WTC11 (cell line): ENCODE data around the gene PSMB11. TPM values are rescaled to one million over a fixed set of nuclear protein-coding genes. Genes with fewer than 3 reads are reported as not detected.

Source experiments
- ATAC-seq: fragments of 200-7000 bp; cut with Tn5 transposase; 2 replicates; pipeline ENCODE4 v1.10.0; 2021; ENCODE audit warnings: mild to moderate bottlenecking, moderate library complexity
- CTCF ChIA-PET: fragments of 300-600 bp; sonication (Branson Sonifier 250); formaldehyde crosslinking; loops from one replicate; lab custom pipeline; 2021; ENCODE audit warnings: antibody characterized with exemption; lab: Charles Lee
- POLR2A ChIA-PET: fragments of 350-600 bp; sonication (Branson Sonifier 250); formaldehyde crosslinking; loops from one replicate; lab custom pipeline; 2021; ENCODE audit warnings: antibody characterized with exemption; lab: Charles Lee
- DNase-seq: peaks from one replicate; pipeline ENCODE4 v3.0.0; 2021; ENCODE audit warnings: low spot score
- H3K27ac Mint-ChIP-seq: 2 replicates; pipeline ENCODE4 v1.8.0; 2021; ENCODE audit warnings: mixed read lengths
- H3K27me3 Mint-ChIP-seq: 2 replicates; pipeline ENCODE4 v1.8.0; 2021; ENCODE audit warnings: low read depth, mild to moderate bottlenecking, moderate library complexity, mixed read lengths
- H3K36me3 Mint-ChIP-seq: 2 replicates; pipeline ENCODE4 v1.8.0; 2021; ENCODE audit warnings: mixed read lengths
- H3K4me1 Mint-ChIP-seq: 2 replicates; pipeline ENCODE4 v1.8.0; 2022; ENCODE audit warnings: mixed read lengths
- H3K4me3 Mint-ChIP-seq: 2 replicates; pipeline ENCODE4 v1.8.0; 2021; ENCODE audit warnings: mild to moderate bottlenecking, moderate library complexity, mixed read lengths
- H3K9me3 Mint-ChIP-seq: 2 replicates; pipeline ENCODE4 v1.8.0; 2021; ENCODE audit warnings: mixed read lengths
- CBFB ChIP-seq: sonication (generic); formaldehyde crosslinking; IDR thresholded peaks from 2 replicates; pipeline ENCODE4 v1.8.1; 2022; ENCODE audit warnings: mild to moderate bottlenecking, low read depth, missing genetic modification reagents
- ELF4 ChIP-seq: sonication (generic); formaldehyde crosslinking; IDR thresholded peaks from 2 replicates; pipeline ENCODE4 v1.8.1; 2022; ENCODE audit warnings: low read depth, mild to moderate bottlenecking, moderate library complexity, missing genetic modification reagents
- EMX1 ChIP-seq: fragments of 250-450 bp; sonication (Bioruptor Pico); IDR thresholded peaks from 2 replicates; pipeline ENCODE4 v1.8.0; 2021; ENCODE audit warnings: mild to moderate bottlenecking
- GABPB1 ChIP-seq: sonication (generic); formaldehyde crosslinking; IDR thresholded peaks from 2 replicates; pipeline ENCODE4 v1.8.1; 2023; ENCODE audit warnings: mild to moderate bottlenecking, missing genetic modification reagents
- HMGA2 ChIP-seq: fragments of 250-450 bp; sonication (Bioruptor Pico); IDR thresholded peaks from 2 replicates; pipeline ENCODE4 v1.4.0; 2021; ENCODE audit warnings: mild to moderate bottlenecking, moderate library complexity
- MXD4 ChIP-seq: fragments of 250-450 bp; sonication (Bioruptor Pico); IDR thresholded peaks from 2 replicates; pipeline ENCODE4 v1.8.0; 2021; ENCODE audit warnings: mild to moderate bottlenecking, moderate library complexity, borderline replicate concordance
- SMAD4 ChIP-seq: sonication (generic); formaldehyde crosslinking; IDR thresholded peaks from 2 replicates; pipeline ENCODE4 v1.8.0; 2022; ENCODE audit warnings: mild to moderate bottlenecking, missing genetic modification reagents
- SOX15 ChIP-seq: fragments of 250-450 bp; sonication (Bioruptor Pico); IDR thresholded peaks from 2 replicates; pipeline ENCODE4 v1.9.0; 2021; ENCODE audit warnings: mild to moderate bottlenecking
- TP53 ChIP-seq: sonication (generic); formaldehyde crosslinking; IDR thresholded peaks from 2 replicates; pipeline ENCODE4 v1.8.1; 2023; ENCODE audit warnings: mild to moderate bottlenecking, missing genetic modification reagents
- ZBTB21 ChIP-seq: sonication (generic); formaldehyde crosslinking; IDR thresholded peaks from 2 replicates; pipeline ENCODE4 v1.8.1; 2023; ENCODE audit warnings: mild to moderate bottlenecking, missing genetic modification reagents, borderline replicate concordance
- ZNF121 ChIP-seq: sonication (generic); formaldehyde crosslinking; IDR thresholded peaks from 2 replicates; pipeline ENCODE4 v1.8.0; 2023; ENCODE audit warnings: missing genetic modification reagents
- ZNF138 ChIP-seq: sonication (generic); formaldehyde crosslinking; conservative IDR thresholded peaks from 2 replicates; pipeline ENCODE4 v1.8.1; 2022; ENCODE audit warnings: mild to moderate bottlenecking, moderate library complexity, missing genetic modification reagents
- ZNF263 ChIP-seq: sonication (generic); formaldehyde crosslinking; IDR thresholded peaks from 2 replicates; pipeline ENCODE4 v1.8.1; 2022; ENCODE audit warnings: low read depth, mild to moderate bottlenecking, moderate library complexity, missing genetic modification reagents
- ZNF317 ChIP-seq: sonication (generic); formaldehyde crosslinking; IDR thresholded peaks from 2 replicates; pipeline ENCODE4 v1.8.1; 2023; ENCODE audit warnings: low read depth, mild to moderate bottlenecking, moderate library complexity, missing genetic modification reagents, borderline replicate concordance
- ZNF396 ChIP-seq: fragments of 250-450 bp; sonication (Bioruptor Pico); IDR thresholded peaks from 2 replicates; pipeline ENCODE4 v1.8.0; 2021; ENCODE audit warnings: mild to moderate bottlenecking, moderate library complexity, borderline replicate concordance
- ZNF423 ChIP-seq: fragments of 250-450 bp; sonication (Bioruptor Pico); IDR thresholded peaks from 2 replicates; pipeline ENCODE4 v2.1.2; 2022; ENCODE audit warnings: mild to moderate bottlenecking, moderate library complexity
- total RNA-seq: library from RNA; stranded (reverse); gene quantifications from 3 replicates; pipeline ENCODE4 v1.2.3, GENCODE V29; 2021
- TF ChIP-seq, protein P1 (sequence below): sonication (generic); formaldehyde crosslinking; conservative IDR thresholded peaks from 2 replicates; pipeline ENCODE4 v1.8.1; 2022; ENCODE audit warnings: mild to moderate bottlenecking, missing genetic modification reagents
- TF ChIP-seq, protein P2 (sequence below): sonication (generic); formaldehyde crosslinking; IDR thresholded peaks from 2 replicates; pipeline ENCODE4 v1.8.1; 2023; ENCODE audit warnings: mild to moderate bottlenecking, missing genetic modification reagents, moderate library complexity
- TF ChIP-seq, protein P3 (sequence below): sonication (generic); formaldehyde crosslinking; IDR thresholded peaks from 2 replicates; pipeline ENCODE4 v1.8.1; 2023; ENCODE audit warnings: mild to moderate bottlenecking, missing genetic modification reagents
- TF ChIP-seq, protein P4 (sequence below): fragments of 250-450 bp; sonication (Bioruptor Pico); IDR thresholded peaks from 2 replicates; pipeline ENCODE4 v1.9.0; 2021; ENCODE audit warnings: moderate library complexity, mild to moderate bottlenecking, inconsistent platforms, borderline replicate concordance
- TF ChIP-seq, protein P5 (sequence below): fragments of 250-450 bp; sonication (Bioruptor Pico); IDR thresholded peaks from 2 replicates; pipeline ENCODE4 v2.1.2; 2022; ENCODE audit warnings: mild to moderate bottlenecking, moderate library complexity

The PSMB11 gene
- total RNA-seq, 1 experiment from 2014 or later, result not detected

DNA sequence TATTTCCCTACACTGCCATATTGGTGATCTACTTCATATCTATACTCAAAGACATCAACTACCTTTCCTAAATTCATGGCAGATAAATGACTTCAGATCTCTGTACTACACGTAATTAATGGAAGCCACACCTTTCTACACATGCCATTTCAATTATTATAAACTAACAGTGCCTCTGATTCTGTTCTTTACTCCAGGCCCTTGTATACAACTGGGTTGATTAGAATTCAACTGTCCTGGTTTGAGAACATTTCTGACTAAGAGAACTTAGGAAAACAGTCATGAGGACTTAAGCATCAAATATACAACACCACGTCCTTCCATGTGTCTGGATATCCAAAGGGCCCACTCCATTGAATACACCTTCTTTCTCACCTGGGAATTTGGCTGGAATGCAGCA lies 51.1 kb downstream of the PSMB11 start:
- ATAC-seq, result no peak
- TF ChIP-seq, protein P1, sequence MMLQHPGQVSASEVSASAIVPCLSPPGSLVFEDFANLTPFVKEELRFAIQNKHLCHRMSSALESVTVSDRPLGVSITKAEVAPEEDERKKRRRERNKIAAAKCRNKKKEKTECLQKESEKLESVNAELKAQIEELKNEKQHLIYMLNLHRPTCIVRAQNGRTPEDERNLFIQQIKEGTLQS, result no peak
- TF ChIP-seq ZBTB21 (no peak), SMAD4 (no peak), HMGA2 (no peak), MXD4 (CRISPR knock-in tag) (no peak), ZNF423 (CRISPR knock-in tag) (no peak), SOX15 (CRISPR knock-in tag) (no peak)
- TF ChIP-seq, protein P2, sequence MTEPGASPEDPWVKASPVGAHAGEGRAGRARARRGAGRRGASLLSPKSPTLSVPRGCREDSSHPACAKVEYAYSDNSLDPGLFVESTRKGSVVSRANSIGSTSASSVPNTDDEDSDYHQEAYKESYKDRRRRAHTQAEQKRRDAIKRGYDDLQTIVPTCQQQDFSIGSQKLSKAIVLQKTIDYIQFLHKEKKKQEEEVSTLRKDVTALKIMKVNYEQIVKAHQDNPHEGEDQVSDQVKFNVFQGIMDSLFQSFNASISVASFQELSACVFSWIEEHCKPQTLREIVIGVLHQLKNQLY (CRISPR knock-in tag), result no peak
- TF ChIP-seq, protein P3, sequence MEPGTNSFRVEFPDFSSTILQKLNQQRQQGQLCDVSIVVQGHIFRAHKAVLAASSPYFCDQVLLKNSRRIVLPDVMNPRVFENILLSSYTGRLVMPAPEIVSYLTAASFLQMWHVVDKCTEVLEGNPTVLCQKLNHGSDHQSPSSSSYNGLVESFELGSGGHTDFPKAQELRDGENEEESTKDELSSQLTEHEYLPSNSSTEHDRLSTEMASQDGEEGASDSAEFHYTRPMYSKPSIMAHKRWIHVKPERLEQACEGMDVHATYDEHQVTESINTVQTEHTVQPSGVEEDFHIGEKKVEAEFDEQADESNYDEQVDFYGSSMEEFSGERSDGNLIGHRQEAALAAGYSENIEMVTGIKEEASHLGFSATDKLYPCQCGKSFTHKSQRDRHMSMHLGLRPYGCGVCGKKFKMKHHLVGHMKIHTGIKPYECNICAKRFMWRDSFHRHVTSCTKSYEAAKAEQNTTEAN, result no peak
- ChIA-PET CTCF (interaction anchor here (0.5 to 1.7 kb wide), 3 partner anchors 9 to 107 kb away, joined by 3 to 8 read pairs (median 5); no protein-coding TSS in a partner anchor), POLR2A (no interaction called here)
- Mint-ChIP-seq H3K36me3 (peaks cover 55% of the 10 kb centered on the region), H3K27me3 (no peaks in the 10 kb centered on the region; the same call in 1 of the 2 replicates), H3K9me3 (no peaks in the 10 kb centered on the region), H3K4me3 (no peak overlapping the region), H3K27ac (no peak overlapping the region; the same call in 1 of the 2 replicates), H3K4me1 (peaks cover 24% of the 10 kb centered on the region)
- no peak for DNase-seq

DNA sequence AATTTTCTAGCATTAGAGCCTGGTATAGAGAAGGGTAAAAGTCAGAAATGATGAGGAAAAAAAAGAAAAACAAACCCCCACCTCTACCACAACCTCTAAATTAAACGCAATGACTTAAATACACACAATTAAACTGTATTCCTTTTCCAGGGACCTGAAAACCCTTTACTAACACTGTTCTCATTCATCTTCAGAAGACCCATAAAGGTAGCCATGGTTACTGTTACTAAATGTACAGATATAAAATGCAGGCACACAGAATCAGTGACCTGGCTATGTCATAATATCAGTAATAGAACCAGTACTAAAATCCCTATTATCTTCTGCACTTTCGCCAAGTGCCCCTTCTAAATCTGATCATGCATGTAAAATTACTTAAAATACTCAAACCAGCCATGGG lies 51.5 kb downstream of the PSMB11 start:
- Mint-ChIP-seq H3K27me3 (no peaks in the 10 kb centered on the region; the same call in 1 of the 2 replicates), H3K9me3 (no peaks in the 10 kb centered on the region), H3K4me3 (no peak overlapping the region), H3K36me3 (peaks cover 55% of the 10 kb centered on the region), H3K27ac (no peak overlapping the region; the same call in 1 of the 2 replicates), H3K4me1 (peaks cover 24% of the 10 kb centered on the region)
- ChIA-PET POLR2A (interaction anchor here (2.7 kb wide), 1 partner anchor 35 kb away, joined by 13 read pairs; the partner anchor contains the start of gene CDH24), CTCF (interaction anchor here (2.7 to 3.3 kb wide), 2 partner anchors 17 to 27 kb away, joined by 35 to 71 read pairs; partner anchors contain the start of gene CEBPE)
- TF ChIP-seq ZNF396 (CRISPR knock-in tag), result no peak
- TF ChIP-seq CBFB (CRISPR knock-in tag), result no peak
- TF ChIP-seq, protein P4, sequence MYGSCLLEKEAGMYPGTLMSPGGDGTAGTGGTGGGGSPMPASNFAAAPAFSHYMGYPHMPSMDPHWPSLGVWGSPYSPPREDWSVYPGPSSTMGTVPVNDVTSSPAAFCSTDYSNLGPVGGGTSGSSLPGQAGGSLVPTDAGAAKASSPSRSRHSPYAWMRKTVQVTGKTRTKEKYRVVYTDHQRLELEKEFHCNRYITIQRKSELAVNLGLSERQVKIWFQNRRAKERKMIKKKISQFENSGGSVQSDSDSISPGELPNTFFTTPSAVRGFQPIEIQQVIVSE (CRISPR knock-in tag), result no peak
- no peak for TF ChIP-seq ZNF121 (CRISPR knock-in tag)
- TF ChIP-seq HMGA2, result no peak
- TF ChIP-seq ZNF317 (CRISPR knock-in tag), result no peak
- TF ChIP-seq ELF4 (CRISPR knock-in tag), result no peak
- TF ChIP-seq GABPB1, result no peak
- TF ChIP-seq SMAD4, result no peak
- no peak for TF ChIP-seq EMX1
- no peak for TF ChIP-seq ZNF138 (CRISPR knock-in tag)
- TF ChIP-seq ZNF263 (CRISPR knock-in tag), result no peak
- TF ChIP-seq TP53 (CRISPR knock-in tag), result no peak
- TF ChIP-seq, protein P5, sequence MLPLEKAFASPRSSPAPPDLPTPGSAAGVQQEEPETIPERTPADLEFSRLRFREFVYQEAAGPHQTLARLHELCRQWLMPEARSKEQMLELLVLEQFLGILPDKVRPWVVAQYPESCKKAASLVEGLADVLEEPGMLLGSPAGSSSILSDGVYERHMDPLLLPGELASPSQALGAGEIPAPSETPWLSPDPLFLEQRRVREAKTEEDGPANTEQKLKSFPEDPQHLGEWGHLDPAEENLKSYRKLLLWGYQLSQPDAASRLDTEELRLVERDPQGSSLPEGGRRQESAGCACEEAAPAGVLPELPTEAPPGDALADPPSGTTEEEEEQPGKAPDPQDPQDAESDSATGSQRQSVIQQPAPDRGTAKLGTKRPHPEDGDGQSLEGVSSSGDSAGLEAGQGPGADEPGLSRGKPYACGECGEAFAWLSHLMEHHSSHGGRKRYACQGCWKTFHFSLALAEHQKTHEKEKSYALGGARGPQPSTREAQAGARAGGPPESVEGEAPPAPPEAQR (CRISPR knock-in tag), result no peak
- DNase-seq (no peak), ATAC-seq (no peak)

Other genes starting within 250 kb of the PSMB11 start
- gene SLC7A7, start 226.8 kb upstream of the PSMB11 start, total RNA-seq, result 3.0 to 4.3 TPM (median 4.2 TPM) in 3 replicates
- gene MRPL52, start 212.3 kb upstream of the PSMB11 start, total RNA-seq, result 170 to 200 TPM (median 200 TPM) in 3 replicates
- gene MMP14, start 205.6 kb upstream of the PSMB11 start, total RNA-seq, result 81.6 to 94.4 TPM (median 83.9 TPM) in 3 replicates
- gene LRP10, start 170.5 kb upstream of the PSMB11 start, total RNA-seq, result 18.4 to 24.0 TPM (median 19.0 TPM) in 3 replicates
- gene REM2, start 159.0 kb upstream of the PSMB11 start, total RNA-seq, result 1.1 to 1.5 TPM (median 1.5 TPM) in 3 replicates
- 42.4 to 49.4 TPM (median 47.4 TPM) in 3 replicates for gene RBM23, start 123.1 kb upstream of the PSMB11 start, total RNA-seq
- 119 to 124 TPM (median 123 TPM) in 3 replicates for gene PRMT5, start 112.8 kb upstream of the PSMB11 start, total RNA-seq
- 52.4 to 57.6 TPM (median 53.5 TPM) in 3 replicates for gene HAUS4, start 85.1 kb upstream of the PSMB11 start, total RNA-seq
- 28.8 to 35.8 TPM (median 33.8 TPM) in 3 replicates for gene AJUBA, start 59.7 kb upstream of the PSMB11 start, total RNA-seq
- 8.1 to 12.8 TPM (median 11.9 TPM) in 3 replicates for gene C14orf93, start 32.1 kb upstream of the PSMB11 start, total RNA-seq
- gene PSMB5, start 7.3 kb upstream of the PSMB11 start, total RNA-seq, result 200 to 224 TPM (median 203 TPM) in 3 replicates
- gene CDH24, start 15.3 kb downstream of the PSMB11 start, total RNA-seq, result 17.9 to 18.8 TPM (median 18.8 TPM) in 3 replicates
- gene ACIN1, start 52.9 kb downstream of the PSMB11 start, total RNA-seq, result 196 to 229 TPM (median 204 TPM) in 3 replicates
- 67.8 to 81.3 TPM (median 71.3 TPM) in 3 replicates for gene C14orf119, start 53.3 kb downstream of the PSMB11 start, total RNA-seq
- gene CIROP, start 62.8 kb downstream of the PSMB11 start, total RNA-seq, result 0.07 to 0.11 TPM in 2 of 3 replicates, not detected in the other
- gene CEBPE, start 77.0 kb downstream of the PSMB11 start, total RNA-seq, result not detected in 3 replicates
- gene SLC7A8, start 141.4 kb downstream of the PSMB11 start, total RNA-seq, result 200 to 207 TPM (median 201 TPM) in 3 replicates
- gene RNF212B, start 195.7 kb downstream of the PSMB11 start, total RNA-seq, result 0.27 to 0.55 TPM (median 0.46 TPM) in 3 replicates
- 9.4 to 10.7 TPM (median 10.1 TPM) in 3 replicates for gene HOMEZ, start 243.9 kb downstream of the PSMB11 start, total RNA-seq